ENCODE data around the gene IL6. TPM values are rescaled to one million over a fixed set of nuclear protein-coding genes. Genes with fewer than 3 reads are reported as not detected.

Gene IL6
- total RNA-seq, 1 experiment from 2014 or later, result 5.1 TPM

GRCh38 chr7:22781230-22781711 is 54.3 kb downstream of the IL6 start:
- no peak for DNase-seq (ENCODE audit: low spot score)

Other genes with a start within 250 kb of the IL6 start
- gene STEAP1B, start 227.0 kb upstream of the IL6 start, total RNA-seq (2014; rRNA removed; shearing (Covaris generic)), result 1.0 and 1.1 TPM in 2 replicates
- gene TOMM7, start 95.6 kb downstream of the IL6 start, total RNA-seq (2014; rRNA removed; shearing (Covaris generic)), result 358 and 382 TPM in 2 replicates